ENCODE measurements around the gene SSBP1.
"Not testable (repeated sequence)": the region's sequence is repeated elsewhere in the genome, so short reads cannot be mapped to it uniquely, and the experiment has no call there.

SSBP1 gene

DNA sequence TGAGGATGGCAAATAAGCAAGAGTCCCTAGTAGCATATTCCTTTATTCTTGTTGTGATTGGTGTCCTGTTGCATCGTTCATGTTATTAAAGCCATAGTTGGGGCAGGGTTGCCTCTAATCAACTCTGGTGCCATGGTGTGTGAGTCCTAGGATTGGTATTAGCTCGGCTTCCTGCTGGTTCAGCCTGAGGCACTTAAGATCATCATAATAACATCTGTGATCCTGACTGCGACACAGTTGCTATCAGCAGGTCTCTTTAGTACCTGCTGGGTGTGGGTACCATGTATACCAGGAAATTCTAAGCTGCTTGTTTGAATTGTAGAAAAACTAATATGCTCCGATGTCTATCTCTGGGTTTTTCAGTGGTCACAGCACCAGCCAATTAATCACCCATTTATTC lies 28.4 kb upstream of the SSBP1 start:
- DNase-seq: no peak

DNA sequence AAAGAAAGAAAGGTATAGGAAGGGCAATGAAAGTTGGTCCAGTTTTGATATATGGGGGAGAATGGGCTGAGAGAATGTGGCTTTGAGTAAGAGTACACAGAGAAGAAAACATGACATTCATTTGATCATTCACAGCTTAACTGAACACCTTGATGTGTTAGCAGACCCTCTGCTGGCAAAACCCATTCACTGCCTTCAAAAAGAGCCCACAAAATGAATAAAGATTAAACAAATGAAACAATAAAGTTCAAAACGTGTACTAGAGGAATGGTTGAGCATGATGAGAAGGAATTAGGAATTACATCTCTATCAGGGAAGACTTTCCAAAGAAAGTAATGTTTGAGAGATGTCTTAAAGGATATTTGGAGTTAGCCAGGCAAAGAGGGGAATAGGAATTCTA lies 27.9 kb upstream of the SSBP1 start:
- no peak for DNase-seq

DNA sequence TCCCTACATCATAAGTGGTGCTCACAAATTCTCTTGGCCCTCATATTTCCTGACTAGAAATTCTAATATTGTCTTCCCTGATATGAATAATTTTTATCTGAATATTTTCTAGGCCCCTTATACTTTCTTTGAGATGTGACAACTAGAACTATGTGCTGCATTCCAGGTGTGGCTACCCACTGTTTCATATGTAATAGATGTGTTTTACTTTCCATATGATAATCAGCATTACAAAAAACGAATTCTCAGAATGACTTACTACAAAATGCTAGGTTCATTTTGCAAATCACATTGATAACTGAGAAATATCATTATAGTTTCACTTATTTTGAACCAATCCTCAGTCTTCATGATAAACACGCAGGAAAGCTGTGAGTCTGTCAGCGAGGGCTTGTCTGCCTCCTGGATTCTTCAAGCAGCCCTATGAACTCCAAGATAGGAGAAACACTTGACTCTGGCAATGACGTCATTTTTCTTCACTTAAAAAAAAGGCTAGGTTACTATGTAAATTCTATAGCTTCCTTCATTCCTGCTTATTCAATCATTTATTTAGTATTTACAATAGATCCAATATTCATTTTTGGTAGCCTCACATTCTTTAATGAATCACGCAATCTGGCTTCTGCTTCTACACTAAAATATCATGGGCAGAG lies 25.4 kb upstream of the SSBP1 start:
- no peak for DNase-seq

DNA sequence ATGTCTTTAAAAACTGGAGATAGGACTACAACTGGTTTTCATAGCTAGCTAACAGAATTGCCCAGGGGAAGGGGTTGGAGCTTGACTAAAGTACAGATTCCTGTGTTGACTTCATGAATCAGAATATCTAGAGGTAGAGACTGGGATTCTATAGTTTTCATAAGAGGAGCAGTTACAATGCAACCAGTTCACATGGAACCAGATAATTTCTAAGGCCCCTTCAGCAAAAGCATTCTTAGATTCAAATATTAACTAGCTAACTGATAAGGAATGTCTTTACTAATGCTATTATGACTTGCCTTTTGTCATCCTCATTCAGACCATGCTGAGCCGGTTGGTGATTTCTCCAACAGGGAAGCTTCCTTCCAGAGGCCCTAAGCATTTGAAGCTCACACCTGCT lies 24.3 kb upstream of the SSBP1 start:
- DNase-seq: no peak

DNA sequence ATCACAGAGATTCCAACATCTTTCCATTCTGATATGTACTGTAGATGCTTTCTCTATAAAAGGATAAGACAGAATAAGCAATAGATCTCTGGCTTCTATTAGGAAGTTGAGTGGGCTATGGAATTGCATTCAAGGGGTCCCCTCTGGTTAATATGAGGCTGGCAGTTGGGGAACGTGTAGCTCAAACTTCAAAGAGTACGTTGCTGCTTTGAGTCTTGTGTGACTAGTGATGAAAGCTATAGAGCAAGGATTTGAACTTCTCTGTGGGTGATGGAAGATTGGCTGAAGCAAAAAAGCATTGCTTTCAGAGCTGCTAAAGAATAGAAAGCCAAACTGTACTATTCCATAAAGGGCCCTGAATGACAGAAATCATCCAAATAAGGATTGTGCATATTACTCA lies 23.6 kb upstream of the SSBP1 start:
- DNase-seq: no peak

DNA sequence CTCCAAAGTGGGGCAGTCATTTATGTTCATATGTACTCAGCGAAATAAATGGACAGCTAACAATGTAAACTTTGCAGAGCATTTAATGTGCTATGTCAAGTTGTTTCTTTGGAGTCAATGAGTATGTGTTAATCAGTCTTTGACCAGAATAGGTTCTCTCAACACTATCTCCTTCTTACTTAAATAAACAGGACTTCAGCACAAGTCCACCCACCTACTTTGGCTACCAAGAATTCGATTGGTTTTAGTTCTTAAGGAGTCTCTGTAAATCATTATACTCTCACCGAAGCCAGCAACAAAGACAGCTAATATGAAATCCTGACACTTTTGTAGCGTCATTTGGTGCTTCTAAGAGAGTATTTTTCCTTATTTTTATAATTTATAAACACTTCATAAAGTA lies 23.1 kb upstream of the SSBP1 start:
- DNase-seq: no peak

DNA sequence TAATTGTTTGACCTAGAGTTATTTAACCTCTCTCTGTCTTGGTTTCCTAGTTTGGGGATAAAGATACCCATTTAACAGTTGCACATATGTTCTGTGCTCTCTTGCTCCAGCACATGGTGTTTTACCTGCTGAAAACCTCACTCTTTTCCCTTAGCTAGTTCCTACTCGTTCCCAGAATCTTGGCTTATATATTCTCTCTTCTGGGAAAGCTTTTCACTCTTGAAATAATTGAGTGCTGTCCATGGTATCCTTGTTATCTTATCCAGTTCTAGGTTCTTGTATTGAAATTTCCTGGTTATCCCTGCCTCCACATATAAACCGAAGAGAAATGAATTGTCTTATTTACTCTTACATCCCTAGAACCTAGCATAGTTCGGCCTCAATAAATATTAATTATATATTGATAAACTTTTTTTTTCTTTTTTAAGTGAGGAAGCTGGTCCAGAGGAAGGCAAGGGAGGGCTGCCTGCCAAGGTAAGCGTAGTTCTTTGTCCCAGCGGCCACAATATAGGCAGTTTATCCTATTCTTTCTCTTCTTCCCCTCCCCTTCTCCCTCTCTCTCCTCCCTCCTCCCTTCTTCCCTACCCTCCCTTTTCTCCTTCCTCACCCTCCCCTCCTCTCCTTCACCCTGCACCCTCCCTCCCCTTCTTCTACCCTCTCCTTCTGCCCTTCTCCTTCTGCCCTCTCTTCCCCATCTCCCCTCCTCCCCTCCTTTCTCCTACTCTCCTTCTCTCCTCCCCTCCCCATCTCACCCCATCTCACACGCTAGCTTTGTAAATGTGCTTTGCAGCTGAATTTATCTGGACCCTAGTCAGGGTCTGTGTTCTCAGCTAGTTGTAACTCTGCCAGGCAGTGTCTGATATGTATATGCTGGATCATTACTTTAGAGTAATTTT lies 22.1 kb upstream of the SSBP1 start:
- DNase-seq: no peak

DNA sequence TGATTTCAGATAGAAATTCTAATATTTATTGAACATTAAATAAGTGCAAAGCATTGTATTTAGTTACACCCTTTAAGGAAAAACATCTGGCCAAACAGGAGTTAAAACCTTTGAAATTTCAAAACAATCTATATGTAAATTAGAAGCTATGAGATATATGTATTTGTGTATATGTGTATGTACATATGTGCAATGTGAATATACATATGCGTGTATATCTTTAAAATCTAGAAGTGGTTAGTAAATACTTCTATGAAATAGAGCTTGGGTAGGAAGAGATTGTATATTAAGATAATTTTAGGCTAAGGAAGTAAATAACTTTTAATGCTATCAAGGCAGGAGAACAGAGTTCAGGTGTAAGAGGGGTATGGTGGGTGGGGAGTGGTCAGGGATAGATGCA lies 20.7 kb upstream of the SSBP1 start:
- no peak for DNase-seq

DNA sequence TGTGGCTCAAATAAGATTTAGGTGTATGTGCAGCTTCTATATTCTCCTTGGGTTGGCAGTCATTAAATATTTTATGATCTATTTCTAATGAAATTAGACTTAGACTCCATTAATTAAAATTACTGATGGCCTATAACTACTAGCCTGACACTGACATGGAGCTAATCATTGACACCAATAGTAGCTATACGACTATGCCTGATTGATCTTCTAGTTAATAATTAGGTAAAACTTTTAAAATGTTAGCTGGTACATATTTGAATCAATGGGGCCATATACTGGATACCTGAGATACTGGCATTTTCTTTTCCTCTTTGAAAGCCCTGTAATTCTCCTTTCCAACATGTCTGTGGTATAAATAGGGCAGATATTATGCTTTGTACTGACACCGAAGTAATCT lies 15.6 kb upstream of the SSBP1 start:
- no peak for DNase-seq

DNA sequence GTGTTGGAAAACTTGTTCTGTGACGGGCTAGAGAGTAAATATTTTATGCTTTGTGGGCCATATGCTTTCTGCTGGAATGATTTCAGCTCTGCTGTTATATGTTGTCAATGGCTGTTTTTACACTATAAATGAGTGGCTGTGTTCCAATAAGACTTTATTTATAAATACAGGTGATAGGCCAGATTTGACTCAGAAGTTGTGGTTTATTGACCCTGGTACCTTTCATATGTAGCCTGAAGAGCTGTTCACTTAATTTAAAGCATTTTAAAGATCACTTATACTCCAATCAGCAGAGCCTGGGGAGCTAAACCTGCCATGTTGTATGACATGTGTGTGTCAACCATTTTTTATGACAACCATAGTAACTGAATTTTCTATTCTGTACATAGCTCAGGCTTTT lies 9.1 kb upstream of the SSBP1 start:
- no peak for DNase-seq

DNA sequence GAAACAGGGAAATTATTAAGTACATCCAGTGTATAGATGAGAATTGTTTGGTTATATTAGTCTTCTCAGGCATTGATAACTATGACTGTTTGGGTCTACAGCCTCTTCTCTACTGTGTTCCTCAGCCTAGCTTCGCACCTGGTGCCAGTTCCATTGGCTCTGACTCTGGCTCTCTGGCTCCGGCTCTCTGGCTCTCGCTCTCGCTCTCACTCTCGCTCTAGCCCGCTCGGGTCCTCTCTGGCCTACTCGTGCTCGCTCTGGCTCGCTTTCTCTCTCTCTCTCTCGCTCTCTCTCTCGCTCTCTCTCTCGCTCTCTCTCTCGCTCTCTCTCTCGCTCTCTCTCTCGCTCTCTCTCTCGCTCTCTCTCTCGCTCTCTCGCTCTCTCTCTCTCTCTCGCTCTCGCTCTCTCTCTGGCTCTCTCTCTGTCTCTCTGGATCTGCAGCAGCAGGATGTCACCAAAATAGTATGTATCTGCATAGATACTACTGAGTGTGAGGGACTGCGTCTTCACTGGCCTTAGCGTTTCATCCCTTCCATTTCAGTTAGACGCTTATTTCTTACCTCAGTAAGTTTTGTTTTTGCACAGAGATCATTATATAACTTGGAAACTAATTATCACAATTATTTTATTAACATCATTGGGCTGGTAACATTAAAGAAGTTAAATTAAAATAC lies 6.5 kb upstream of the SSBP1 start:
- no peak for DNase-seq

DNA sequence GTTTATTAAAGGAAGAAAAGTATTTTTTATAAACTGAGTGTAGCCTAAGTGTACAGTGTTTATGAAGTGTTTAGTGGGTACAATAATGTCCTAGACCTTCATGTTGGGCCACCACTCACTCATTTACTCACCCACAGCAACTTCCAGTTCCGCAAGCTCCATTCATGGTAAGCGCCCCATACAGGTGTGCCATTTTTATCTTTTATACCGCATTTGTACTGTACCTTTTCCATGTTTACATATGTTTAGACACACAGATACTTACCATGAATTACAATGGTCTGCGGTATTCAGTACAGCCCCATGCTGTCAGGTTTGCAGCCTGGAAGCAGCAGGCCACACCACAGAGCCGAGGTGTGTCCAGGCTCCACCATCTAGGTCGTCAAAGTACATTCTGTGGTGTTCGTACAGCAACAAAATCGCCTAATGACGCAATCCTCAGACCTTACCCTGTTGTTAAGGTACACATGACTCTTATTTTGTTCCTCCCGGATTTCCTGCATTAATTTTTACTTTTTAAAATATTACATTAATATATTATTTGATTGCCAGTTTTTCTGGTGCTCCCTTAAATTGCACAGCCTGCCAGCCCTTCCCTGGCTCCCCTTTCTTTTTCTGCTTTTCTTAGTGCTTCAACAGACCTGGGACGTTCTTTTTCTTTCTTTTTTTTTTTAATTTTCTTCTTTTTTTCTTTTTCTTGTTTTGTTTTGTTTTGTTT lies 881 bp upstream of the SSBP1 start:
- no peak for DNase-seq

DNA sequence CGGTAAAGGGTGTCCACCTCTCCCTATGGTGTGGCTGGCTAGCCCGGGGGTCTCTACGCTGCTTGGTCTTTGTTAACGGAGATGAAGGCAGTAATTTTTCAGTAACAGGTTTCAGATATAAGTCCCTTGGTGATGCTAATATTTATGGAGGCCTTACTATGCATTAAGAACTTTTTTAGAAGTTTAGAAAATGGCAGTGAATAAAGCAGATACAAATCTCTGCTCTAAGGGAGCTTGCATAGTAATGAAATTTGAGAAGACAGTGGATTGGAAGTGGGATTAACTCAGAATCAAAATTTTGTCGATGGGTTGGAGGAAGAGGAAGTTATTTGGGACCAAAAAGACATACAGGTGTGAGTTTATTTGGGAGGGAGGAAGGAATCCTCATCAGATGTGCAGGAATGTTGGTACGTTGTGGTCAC lies 445 bp downstream of the SSBP1 start:
- no peak for DNase-seq

DNA sequence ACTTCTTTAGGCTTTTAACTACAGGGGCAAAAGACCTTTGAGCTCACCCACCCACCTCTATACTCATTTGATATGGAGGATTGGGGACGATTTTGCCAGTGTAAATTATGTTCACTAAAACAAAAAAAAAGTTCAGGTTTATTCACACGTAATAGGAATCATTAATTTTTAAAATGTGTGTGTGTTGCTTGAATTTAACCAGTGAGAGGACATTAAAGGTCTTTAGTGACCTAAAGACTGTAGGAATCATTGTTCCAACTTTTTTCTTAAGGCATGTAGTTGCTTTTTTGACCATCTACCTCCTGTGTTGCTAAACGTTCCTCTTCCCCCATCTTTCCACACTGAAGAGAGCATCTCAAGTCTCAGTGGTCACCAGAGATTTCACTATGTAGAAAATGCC lies 1.1 kb downstream of the SSBP1 start:
- no peak for DNase-seq

DNA sequence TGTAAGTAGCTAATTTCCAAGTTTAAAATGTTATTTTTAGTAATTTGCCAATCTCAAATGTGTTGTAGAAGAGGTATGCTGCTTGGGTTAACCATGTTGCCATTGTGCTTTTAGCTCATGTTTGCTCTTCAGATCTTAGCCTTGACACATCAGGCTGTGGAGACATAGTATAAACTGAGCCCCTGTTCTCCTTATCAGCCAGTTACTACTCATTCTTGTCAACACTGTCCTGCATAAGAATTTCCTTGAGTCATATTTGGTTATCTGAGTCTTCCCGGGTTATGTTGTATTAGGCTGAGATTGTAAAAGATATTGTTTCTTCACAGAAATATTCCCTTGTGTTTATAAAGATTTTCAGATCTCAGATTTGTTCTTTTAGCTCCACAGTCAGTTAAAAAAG lies 4.1 kb downstream of the SSBP1 start:
- DNase-seq: no peak

DNA sequence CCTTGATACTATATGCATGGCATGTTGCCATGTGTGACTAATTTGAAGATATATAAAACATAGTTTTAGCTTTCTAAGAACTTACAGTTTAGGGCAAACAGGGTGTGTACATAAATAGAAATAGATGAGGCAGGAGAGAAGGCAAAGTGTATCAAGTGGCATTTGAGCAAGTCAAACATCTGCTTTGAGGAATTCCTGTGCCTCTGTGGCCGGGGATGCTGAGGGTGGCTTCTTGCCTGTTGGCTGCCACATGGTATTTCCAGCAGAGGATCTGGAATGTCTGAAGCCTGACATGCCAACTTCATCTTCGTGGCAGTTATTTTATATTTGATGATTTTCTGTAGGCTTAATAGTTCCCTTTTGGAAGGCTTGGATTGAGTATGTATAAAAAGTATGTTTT lies 6.0 kb downstream of the SSBP1 start:
- no peak for DNase-seq

DNA sequence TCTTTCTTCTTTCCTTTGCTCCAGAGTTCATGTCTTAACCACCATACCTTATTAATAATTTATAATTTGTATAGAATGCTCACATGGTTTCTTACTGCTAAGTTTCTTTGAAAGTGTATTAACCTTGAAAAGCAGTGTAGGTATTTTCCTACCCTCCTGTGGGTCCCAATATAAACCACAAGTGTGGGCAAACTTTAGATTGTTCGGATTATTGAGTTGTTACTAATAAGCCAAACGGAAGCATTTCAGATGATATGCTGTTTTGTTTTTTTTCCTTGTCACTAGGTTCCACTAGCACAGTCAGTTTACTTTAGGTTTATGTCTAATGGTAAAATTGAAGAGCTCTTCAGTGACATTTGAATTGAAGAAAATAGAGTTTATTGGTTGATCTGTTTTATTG lies 10.2 kb downstream of the SSBP1 start:
- DNase-seq: no peak

DNA sequence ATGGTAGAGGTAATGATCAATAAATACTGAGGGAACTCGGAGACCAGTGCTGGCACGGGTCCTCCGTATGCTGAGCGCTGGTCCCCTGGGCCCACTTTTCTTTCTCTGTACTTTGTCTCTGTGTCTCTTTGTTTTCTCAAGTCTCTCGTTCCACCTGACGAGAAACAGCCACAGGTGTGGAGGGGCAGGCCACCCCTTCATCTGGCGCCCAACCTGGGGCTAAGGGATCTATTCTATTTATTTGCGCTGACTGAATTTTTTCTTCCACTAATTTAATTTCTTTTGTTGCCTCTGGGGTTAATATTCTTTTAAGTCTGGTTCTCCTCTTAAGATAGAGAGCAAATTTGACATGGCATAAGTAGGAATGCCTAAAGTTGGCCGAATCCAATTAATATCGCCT lies 13.7 kb downstream of the SSBP1 start:
- DNase-seq: not testable (repeated sequence)

DNA sequence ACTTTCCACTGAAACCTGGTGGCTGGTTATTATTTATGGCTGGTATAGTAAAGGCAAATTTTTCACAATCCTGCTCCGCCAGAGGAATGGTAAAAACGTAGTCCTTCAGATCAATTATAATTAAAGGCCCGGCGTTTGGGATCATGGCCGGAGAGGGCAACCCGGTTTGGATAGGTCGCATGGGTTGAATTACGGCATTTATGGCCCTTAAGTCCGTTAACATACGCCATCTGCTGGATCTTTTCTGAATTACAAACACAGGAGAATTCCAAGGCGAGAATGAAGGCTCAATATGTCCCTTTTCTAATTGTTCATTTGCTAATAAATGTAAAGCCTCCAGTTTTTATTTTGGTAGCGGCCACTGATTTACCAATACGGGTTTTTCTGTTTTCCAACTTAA lies 14.5 kb downstream of the SSBP1 start:
- DNase-seq: no peak

DNA sequence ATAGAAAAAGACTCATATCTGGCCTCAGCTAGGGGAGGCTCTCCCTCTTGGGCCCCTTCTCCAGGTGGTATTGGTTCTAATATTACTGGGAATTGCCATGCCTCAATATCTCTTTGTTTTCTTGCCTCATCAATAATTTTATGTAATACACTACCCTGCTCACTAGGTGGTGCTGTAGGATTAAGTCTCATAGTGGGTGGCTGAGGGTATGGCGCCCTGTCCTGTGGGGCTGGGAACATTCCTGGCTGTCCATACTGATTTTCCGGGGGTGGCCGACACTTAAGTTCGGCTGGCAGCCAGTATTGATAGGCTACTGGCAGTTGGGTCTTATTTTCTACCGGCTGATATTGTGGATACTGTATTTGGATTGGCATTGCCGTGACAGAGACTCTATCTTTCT lies 16.8 kb downstream of the SSBP1 start:
- DNase-seq: no peak

DNA sequence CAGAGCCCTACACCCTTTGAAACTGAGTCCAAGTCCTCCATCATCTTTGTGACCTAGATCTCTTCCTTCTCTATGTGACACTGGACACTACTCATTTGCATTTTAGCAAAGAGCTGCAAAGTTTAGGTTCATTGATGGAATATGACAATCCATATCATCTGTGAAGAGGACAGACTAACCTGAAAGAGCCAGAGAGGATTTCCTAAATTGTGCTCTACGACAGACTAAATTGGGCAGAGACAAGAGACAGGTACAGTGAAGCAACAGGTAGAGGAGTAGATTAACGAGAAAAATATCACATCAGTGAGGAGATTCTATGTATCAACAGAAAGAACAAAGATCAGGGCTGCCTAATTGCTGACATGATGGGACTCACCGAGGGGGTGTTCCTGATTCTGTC lies 25.6 kb downstream of the SSBP1 start, which contains the start of gene TAS2R3:
TAS2R3 (plus strand) TSS at position 301 of the 400 bp plus-strand sequence; CDS start at position 363, 62 bp downstream.
- no peak for DNase-seq

DNA sequence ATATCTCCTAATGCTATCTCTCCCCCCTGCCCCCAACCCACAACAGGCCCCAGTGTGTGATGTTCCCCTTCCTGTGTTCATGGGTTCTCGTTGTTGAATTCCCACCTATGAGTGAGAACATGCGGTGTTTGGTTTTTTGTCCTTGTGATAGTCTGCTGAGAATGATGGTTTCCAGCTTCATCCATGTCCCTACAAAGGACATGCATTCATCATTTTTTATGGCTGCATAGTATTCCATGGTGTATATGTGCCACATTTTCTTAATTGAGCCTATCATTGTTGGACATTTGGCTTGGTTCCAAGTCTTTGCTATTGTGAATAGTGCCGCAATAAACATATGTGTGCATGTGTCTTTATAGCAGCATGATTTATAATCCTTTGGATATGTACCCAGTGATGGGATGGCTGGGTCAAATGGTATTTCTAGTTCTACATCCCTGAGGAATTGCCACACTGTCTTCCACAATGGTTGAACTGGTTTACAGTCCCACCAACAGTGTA lies 32.0 kb downstream of the SSBP1 start:
- DNase-seq: not testable (repeated sequence)

DNA sequence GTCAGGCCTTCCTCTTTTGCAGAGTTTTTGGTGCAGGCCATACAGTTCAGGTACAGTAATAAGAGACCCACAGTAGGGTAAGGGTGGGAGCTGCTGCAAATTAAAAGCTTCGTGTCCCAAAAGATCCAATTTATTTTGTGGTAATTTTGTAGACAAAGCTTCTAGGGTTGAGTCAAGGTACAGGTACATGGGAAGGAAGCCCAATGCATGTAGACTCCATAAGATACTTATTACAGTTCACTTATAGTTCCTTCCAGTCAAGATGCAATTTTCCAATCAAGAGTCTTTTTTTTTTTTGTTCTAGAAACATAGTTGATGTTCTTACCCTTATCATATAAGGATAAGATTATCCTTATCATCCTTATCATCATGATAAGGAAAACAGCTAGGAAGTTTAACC lies 38.2 kb downstream of the SSBP1 start, which contains the start of gene TAS2R4:
TAS2R4 (plus strand) TSS at position 301 of the 400 bp plus-strand sequence. CDS start 1,815 bp downstream, outside the sequence.
- DNase-seq: no peak

Data from amniotic stem cell (primary cell).